Body of pancreas (tissue), 4 donors: Measurements from ENCODE around the gene GALNT14.

ENCODE experiments used
- POLR2A ChIP-seq, 3 donors: fragments of 450-650 bp; IDR thresholded peaks; one replicate each; pipeline ENCODE4 v1.6.1; 2016; ENCODE audit warnings: antibody characterized with exemption in 3 of 3, mild to moderate bottlenecking in 2 of 3
- TF ChIP-seq, protein P1 (sequence below), 7 experiments: fragments of 450-650 bp in 4 of 7; fragments of 200-600 bp in 3 of 7; sonication (generic) in 3 of 7; IDR thresholded peaks; one replicate each; pipeline ENCODE4 v1.5.1; 2016 to 2019; ENCODE audit warnings: antibody characterized with exemption in 7 of 7

DNA sequence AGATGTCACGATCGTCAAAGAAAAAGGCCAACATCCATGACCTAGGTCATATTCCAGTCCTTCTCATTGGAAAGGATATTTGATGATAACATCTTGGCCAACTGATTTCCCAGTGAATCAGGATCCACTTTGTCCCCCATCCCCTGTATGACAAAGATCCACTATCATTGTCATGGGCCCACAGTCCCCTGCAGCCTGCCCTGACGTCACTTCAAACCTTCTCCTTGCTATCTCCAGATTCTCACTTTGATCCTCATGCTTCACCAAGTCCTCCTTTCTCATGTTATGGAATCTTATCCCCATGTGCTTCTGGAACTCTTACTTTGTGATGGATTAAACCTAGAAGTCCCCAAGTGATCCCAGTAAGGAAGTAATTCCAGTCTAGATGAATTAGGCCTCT is 25.7 kb downstream of the GALNT14 start:
- TF ChIP-seq, protein P1, sequence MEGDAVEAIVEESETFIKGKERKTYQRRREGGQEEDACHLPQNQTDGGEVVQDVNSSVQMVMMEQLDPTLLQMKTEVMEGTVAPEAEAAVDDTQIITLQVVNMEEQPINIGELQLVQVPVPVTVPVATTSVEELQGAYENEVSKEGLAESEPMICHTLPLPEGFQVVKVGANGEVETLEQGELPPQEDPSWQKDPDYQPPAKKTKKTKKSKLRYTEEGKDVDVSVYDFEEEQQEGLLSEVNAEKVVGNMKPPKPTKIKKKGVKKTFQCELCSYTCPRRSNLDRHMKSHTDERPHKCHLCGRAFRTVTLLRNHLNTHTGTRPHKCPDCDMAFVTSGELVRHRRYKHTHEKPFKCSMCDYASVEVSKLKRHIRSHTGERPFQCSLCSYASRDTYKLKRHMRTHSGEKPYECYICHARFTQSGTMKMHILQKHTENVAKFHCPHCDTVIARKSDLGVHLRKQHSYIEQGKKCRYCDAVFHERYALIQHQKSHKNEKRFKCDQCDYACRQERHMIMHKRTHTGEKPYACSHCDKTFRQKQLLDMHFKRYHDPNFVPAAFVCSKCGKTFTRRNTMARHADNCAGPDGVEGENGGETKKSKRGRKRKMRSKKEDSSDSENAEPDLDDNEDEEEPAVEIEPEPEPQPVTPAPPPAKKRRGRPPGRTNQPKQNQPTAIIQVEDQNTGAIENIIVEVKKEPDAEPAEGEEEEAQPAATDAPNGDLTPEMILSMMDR (IDR thresholded peaks at IDR 0.05) = no peak
- TF ChIP-seq POLR2A (IDR thresholded peaks at IDR 0.05) = no peak
